Heart left ventricle (tissue), 13 donors: ENCODE results near the gene FKBP5.
"Not testable (repeated sequence)": the region's sequence is repeated elsewhere in the genome, so short reads cannot be mapped to it uniquely, and the experiment has no call there.

Experiments used
- CTCF ChIP-seq, 12 donors: fragments of 200-600 bp; sonication (generic) in 4 of 12; IDR thresholded peaks; one replicate each; pipeline versions ENCODE4 v1.5.0 to v1.8.0; 2018 to 2022; ENCODE audit warnings: antibody characterized with exemption in 12 of 12, mild to moderate bottlenecking in 5 of 12
- POLR2A ChIP-seq, 2 donors: fragments of 450-650 bp; IDR thresholded peaks; one replicate each; pipeline ENCODE4 v1.6.1; 2017; ENCODE audit warnings: antibody characterized with exemption in 2 of 2, mild to moderate bottlenecking in 2 of 2, moderate library complexity in 2 of 2
- donor health status: ischemic (EF 13 %, LVEDD 7.1; RV severe dilation, severe dysfunction).
- donor health status: DM: no; HTN: yes; CAD: no.
- donor health status: DM: no; HTN: no; CAD: no.
- donor health status: ischemic (EF 25% LVEDD 6.9; RV normal size, moderate dysfunction).
- donor health status: ischemic (EF 25% LVEDD 5.7; RV mildly dilated, moderate dysfunction).
- donor health status: ischemic (EF 35%, LVEDD 5.7; RV mildly dilated, moderate dysfunction).
- donor health status: nonischemic (EF 11% LVEDD 7.7; RV severe dilation, severe dysfunction).
- donor health status: DM: yes; HTN: yes; CAD: no.
- donor health status: PGD.
- donor health status: ischemic (EF 29% LVEDD 5.4; RV normal size, mild dysfunction).
- donor health status: nonischemic (EF 23%, LVEDD 6.1; RV moderate dilation, normal function).

DNA sequence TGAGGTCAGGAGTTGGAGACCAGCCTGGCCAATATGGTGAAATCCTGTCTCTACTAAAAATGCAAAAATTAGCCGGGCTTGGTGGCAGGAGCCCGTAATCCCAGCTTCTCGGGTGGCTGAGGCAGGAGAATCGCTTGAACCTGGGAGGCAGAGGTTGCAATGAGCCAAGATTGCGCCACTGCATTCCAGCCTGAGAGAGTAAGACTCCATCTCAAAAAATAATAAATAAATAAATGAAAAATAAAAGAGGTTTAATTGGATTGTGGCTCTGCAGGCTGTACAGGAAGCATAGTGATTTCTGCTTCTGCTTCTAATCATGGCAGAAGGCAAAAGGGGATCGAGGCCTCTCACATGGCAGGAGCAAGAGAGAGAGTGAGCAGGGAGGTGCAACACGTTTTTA, 9.7 kb upstream of the FKBP5 start:
- not testable (repeated sequence) for TF ChIP-seq POLR2A, CTCF (IDR thresholded peaks at IDR 0.05)
